Karpas-422 (cell line): Measurements from ENCODE around the gene SYT2. TPM values are rescaled to one million over a fixed set of nuclear protein-coding genes. Genes with fewer than 3 reads are reported as not detected.

Source experiments
- DNase-seq: peaks from one replicate; pipeline ENCODE4 v3.0.0-alpha.2; 2015
- H2AFZ ChIP-seq: fragments of 200-600 bp; sonication (generic); 2 replicates; pipeline ENCODE4 v1.6.1; 2014; ENCODE audit warnings: antibody characterized with exemption, low read length, mixed read lengths
- H3K27ac ChIP-seq: fragments of 200-600 bp; sonication (generic); 2 replicates; pipeline ENCODE4 v1.5.1; 2014; ENCODE audit warnings: mild to moderate bottlenecking, low read length, moderate library complexity
- H3K27me3 ChIP-seq: fragments of 200-600 bp; sonication (generic); 2 replicates; pipeline ENCODE4 v1.6.1; 2014; ENCODE audit warnings: low read length, mixed read lengths
- H3K36me3 ChIP-seq: fragments of 200-600 bp; sonication (generic); 2 replicates; pipeline ENCODE4 v1.6.1; 2014; ENCODE audit warnings: low read length, mixed read lengths; ENCODE audit not compliant: insufficient read depth
- H3K4me1 ChIP-seq: fragments of 200-600 bp; sonication (generic); 2 replicates; pipeline ENCODE4 v1.6.1; 2014; ENCODE audit warnings: mild to moderate bottlenecking, low read length, mixed read lengths
- H3K4me2 ChIP-seq: fragments of 200-600 bp; sonication (generic); 2 replicates; pipeline ENCODE4 v1.6.1; 2014; ENCODE audit warnings: low read length, low read depth, mild to moderate bottlenecking; ENCODE audit not compliant: poor library complexity, severe bottlenecking
- H3K4me3 ChIP-seq: fragments of 200-600 bp; sonication (generic); 2 replicates; pipeline ENCODE4 v1.5.1; 2014; ENCODE audit warnings: mild to moderate bottlenecking, antibody characterized with exemption, low read length, mixed read lengths
- H3K79me2 ChIP-seq: fragments of 200-600 bp; sonication (generic); 2 replicates; pipeline ENCODE4 v1.6.1; 2014; ENCODE audit warnings: mild to moderate bottlenecking, low read length, mixed read lengths
- H3K9ac ChIP-seq: fragments of 200-600 bp; sonication (generic); 2 replicates; pipeline ENCODE4 v1.6.0; 2014; ENCODE audit warnings: low read length
- H3K9me2 ChIP-seq: fragments of 200-600 bp; sonication (generic), shearing (Covaris generic); replicated peaks from 2 replicates; pipeline ENCODE4 v1.6.0; 2014; ENCODE audit warnings: mild to moderate bottlenecking, low read length, moderate library complexity; ENCODE audit not compliant: insufficient read depth
- H3K9me3 ChIP-seq: fragments of 300-700, 200-600 bp; sonication (generic); 2 replicates; pipeline ENCODE4 v1.6.1; 2014; ENCODE audit warnings: low read length, mixed read lengths
- H4K20me1 ChIP-seq: fragments of 200-600 bp; sonication (generic); 2 replicates; pipeline ENCODE4 v1.6.1; 2014; ENCODE audit warnings: mild to moderate bottlenecking, antibody characterized with exemption, low read length, low read depth; ENCODE audit not compliant: insufficient read depth
- total RNA-seq: library from RNA; depleted of rRNA; stranded (reverse); fragments of >200 nt; shearing (Covaris generic); gene quantifications from 2 replicates; pipeline ENCODE4 v1.2.3, GENCODE V29; 2014; ENCODE audit warnings: low replicate concordance

The SYT2 gene
- total RNA-seq, 1 experiment from 2014 or later, result not detected

- H3K9me3 ChIP-seq, result no peaks in the 10 kb centered on the region
- DNase-seq, result no peak
- H4K20me1 ChIP-seq, result 0 out of 2 replicates have a peak, but pooled peaks cover 3% of the 10 kb centered on the region
- no peak overlapping the region for H3K4me2 ChIP-seq
- H3K4me3 ChIP-seq, result no peak overlapping the region
- H3K9me2 ChIP-seq, result no peaks in the 10 kb centered on the region
- no peak overlapping the region for H3K9ac ChIP-seq
- no peak overlapping the region for H3K27ac ChIP-seq
- no peaks in the 10 kb centered on the region for H3K4me1 ChIP-seq
- H3K27me3 ChIP-seq, result no peaks in the 10 kb centered on the region
- H3K36me3 ChIP-seq, result no peaks in the 10 kb centered on the region
- no peaks in the 10 kb centered on the region for H3K79me2 ChIP-seq
- no peak overlapping the region for H2AFZ ChIP-seq
These were observed 1.8 kb upstream of the SYT2 start for GRCh38 chr1:202711949-202712635.

GRCh38 chr1:202709276-202710041, 795 bp downstream of the SYT2 start:
- H2AFZ ChIP-seq, result no peak overlapping the region
- no peaks in the 10 kb centered on the region for H3K4me1 ChIP-seq
- no peaks in the 10 kb centered on the region for H3K36me3 ChIP-seq
- no peak overlapping the region for H3K9ac ChIP-seq
- no peaks in the 10 kb centered on the region for H3K79me2 ChIP-seq
- H3K9me2 ChIP-seq, result no peaks in the 10 kb centered on the region
- H3K4me3 ChIP-seq, result no peak overlapping the region
- DNase-seq, result no peak
- no peaks in the 10 kb centered on the region for H3K9me3 ChIP-seq
- H3K4me2 ChIP-seq, result no peak overlapping the region
- H3K27ac ChIP-seq, result no peak overlapping the region
- no peaks in the 10 kb centered on the region for H3K27me3 ChIP-seq
- H4K20me1 ChIP-seq, result no peaks in the 10 kb centered on the region

- Histone ChIP-seq H3K4me2 (no peak overlapping the region), H2AFZ (no peak overlapping the region), H3K4me1 (no peaks in the 10 kb centered on the region), H4K20me1 (no peaks in the 10 kb centered on the region), H3K27ac (no peak overlapping the region), H3K79me2 (no peaks in the 10 kb centered on the region), H3K4me3 (no peak overlapping the region), H3K9me3 (no peaks in the 10 kb centered on the region), H3K27me3 (no peaks in the 10 kb centered on the region), H3K9ac (no peak overlapping the region), H3K36me3 (no peaks in the 10 kb centered on the region), H3K9me2 (no peaks in the 10 kb centered on the region)
- no peak for DNase-seq
These were observed 1.6 kb downstream of the SYT2 start for GRCh38 chr1:202708456-202709275.

GRCh38 chr1:202706851-202707250, 3.4 kb downstream of the SYT2 start:
- H3K4me2 ChIP-seq, result no peak overlapping the region
- no peak for DNase-seq
- H3K27ac ChIP-seq, result no peak overlapping the region
- no peaks in the 10 kb centered on the region for H4K20me1 ChIP-seq
- no peak overlapping the region for H2AFZ ChIP-seq
- H3K79me2 ChIP-seq, result no peaks in the 10 kb centered on the region
- H3K9me2 ChIP-seq, result no peaks in the 10 kb centered on the region
- no peak overlapping the region for H3K9ac ChIP-seq
- H3K4me1 ChIP-seq, result no peaks in the 10 kb centered on the region
- H3K36me3 ChIP-seq, result no peaks in the 10 kb centered on the region
- no peaks in the 10 kb centered on the region for H3K9me3 ChIP-seq
- H3K27me3 ChIP-seq, result no peaks in the 10 kb centered on the region
- no peak overlapping the region for H3K4me3 ChIP-seq

- no peak overlapping the region for H3K4me2 ChIP-seq
- DNase-seq, result no peak
- no peaks in the 10 kb centered on the region for H4K20me1 ChIP-seq
- H3K27me3 ChIP-seq, result no peaks in the 10 kb centered on the region
- H3K4me3 ChIP-seq, result no peak overlapping the region
- no peaks in the 10 kb centered on the region for H3K79me2 ChIP-seq
- no peak overlapping the region for H2AFZ ChIP-seq
- no peaks in the 10 kb centered on the region for H3K9me3 ChIP-seq
- H3K9me2 ChIP-seq, result no peaks in the 10 kb centered on the region
- H3K4me1 ChIP-seq, result no peaks in the 10 kb centered on the region
- no peak overlapping the region for H3K27ac ChIP-seq
- H3K36me3 ChIP-seq, result no peaks in the 10 kb centered on the region
- no peak overlapping the region for H3K9ac ChIP-seq
These were observed 5.7 kb downstream of the SYT2 start for GRCh38 chr1:202704601-202705000.

GRCh38 chr1:202703191-202703590, 7.1 kb downstream of the SYT2 start:
- Histone ChIP-seq H3K9me2 (no peaks in the 10 kb centered on the region), H2AFZ (no peak overlapping the region), H3K27ac (no peak overlapping the region), H3K36me3 (no peaks in the 10 kb centered on the region), H3K4me2 (no peak overlapping the region), H3K4me3 (no peak overlapping the region), H3K9ac (no peak overlapping the region), H4K20me1 (no peaks in the 10 kb centered on the region), H3K27me3 (no peaks in the 10 kb centered on the region), H3K9me3 (no peaks in the 10 kb centered on the region), H3K79me2 (no peaks in the 10 kb centered on the region), H3K4me1 (no peaks in the 10 kb centered on the region)
- no peak for DNase-seq

- H3K4me3 ChIP-seq, result no peak overlapping the region
- H3K27ac ChIP-seq, result no peak overlapping the region
- H3K79me2 ChIP-seq, result no peaks in the 10 kb centered on the region
- no peak overlapping the region for H2AFZ ChIP-seq
- no peaks in the 10 kb centered on the region for H3K36me3 ChIP-seq
- no peaks in the 10 kb centered on the region for H3K9me2 ChIP-seq
- H3K9ac ChIP-seq, result no peak overlapping the region
- no peaks in the 10 kb centered on the region for H3K27me3 ChIP-seq
- H3K4me1 ChIP-seq, result no peaks in the 10 kb centered on the region
- DNase-seq, result no peak
- H4K20me1 ChIP-seq, result no peaks in the 10 kb centered on the region
- no peaks in the 10 kb centered on the region for H3K9me3 ChIP-seq
- H3K4me2 ChIP-seq, result no peak overlapping the region
These were observed 8.2 kb downstream of the SYT2 start for GRCh38 chr1:202702088-202702487.

- Histone ChIP-seq H2AFZ (no peak overlapping the region), H3K79me2 (no peaks in the 10 kb centered on the region), H3K9me2 (no peaks in the 10 kb centered on the region), H3K9me3 (no peaks in the 10 kb centered on the region), H3K27ac (no peak overlapping the region), H3K4me3 (no peak overlapping the region), H3K4me2 (no peak overlapping the region), H3K4me1 (no peaks in the 10 kb centered on the region), H3K9ac (no peak overlapping the region), H4K20me1 (no peaks in the 10 kb centered on the region), H3K36me3 (no peaks in the 10 kb centered on the region), H3K27me3 (no peaks in the 10 kb centered on the region)
- no peak for DNase-seq
These were observed 9.1 kb downstream of the SYT2 start for GRCh38 chr1:202701200-202701599.
